GM13976 (cell line): Measurements from ENCODE around the gene DHRS13.
A peak's percentile ranks its signal among the peaks of the same experiment; 100 is the strongest.
"Not testable (repeated sequence)": the region's sequence is repeated elsewhere in the genome, so short reads cannot be mapped to it uniquely, and the experiment has no call there.

Experiments used
- DNase-seq: peaks from one replicate; pipeline ENCODE4 v3.0.0; 2012; ENCODE audit warnings: low spot score
- CTCF ChIP-seq: IDR thresholded peaks from 2 replicates; pipeline ENCODE4 v1.5.1; 2012; ENCODE audit warnings: borderline replicate concordance, mild to moderate bottlenecking; ENCODE audit not compliant: insufficient read depth; ENCODE audit errors: extremely low read depth, missing control alignments, control extremely low read depth
- in situ Hi-C: fragments of 300-500 bp; cut with MboI; formaldehyde crosslinking; loops from one replicate; pipeline ENCODE4 v1.12.0; 2022; ENCODE audit warnings: low sequenced_read_pairs, mixed read lengths, inconsistent platforms; ENCODE audit not compliant: unreplicated experiment

DHRS13 gene

GRCh38 chr17:28899212-28899815 lies 3.6 kb downstream of the DHRS13 start:
- no peak for DNase-seq
- in situ Hi-C loops = no loop called here
- no peak for TF ChIP-seq CTCF

GRCh38 chr17:28898527-28898955 lies 4.3 kb downstream of the DHRS13 start:
- TF ChIP-seq CTCF = no peak
- in situ Hi-C loops = no loop called here
- no peak for DNase-seq

GRCh38 chr17:28897769-28898526 lies 4.9 kb downstream of the DHRS13 start:
- no peak for TF ChIP-seq CTCF
- in situ Hi-C loops = no loop called here
- no peak for DNase-seq

- in situ Hi-C loops = no loop called here
- TF ChIP-seq CTCF = peak; percentile 8
- peak; percentile 71 for DNase-seq
Measured at GRCh38 chr17:28896884-28897768, 5.8 kb downstream of the DHRS13 start, which contains the start of gene FLOT2. Gene FLOT2, minus strand, starts transcription at chr17:28897733. Its CDS starts 159 bp downstream, at chr17:28897574.

- DNase-seq = no peak
- no peak for TF ChIP-seq CTCF
- in situ Hi-C loops = no loop called here
Measured at GRCh38 chr17:28896491-28896883, 6.4 kb downstream of the DHRS13 start.

- TF ChIP-seq CTCF = no peak
- in situ Hi-C loops = no loop called here
- DNase-seq = no peak
Measured at GRCh38 chr17:28895794-28896447, 7.0 kb downstream of the DHRS13 start.

- DNase-seq, in situ Hi-C loops: not testable (repeated sequence)
Measured at GRCh38 chr17:28893248-28894183, 9.4 kb downstream of the DHRS13 start.
